GM12865 (cell line): ENCODE results near the gene CD300LB.

Experiments
- DNase-seq: peaks from one replicate; pipeline ENCODE4 v3.0.0; 2010; ENCODE audit warnings: low read depth
- H3K4me3 ChIP-seq: 2 replicates; pipeline ENCODE4 v1.5.1; 2011; ENCODE audit warnings: mild to moderate bottlenecking, low read depth, low read length, control low read depth
- CTCF ChIP-seq: IDR thresholded peaks from 2 replicates; pipeline ENCODE4 v1.5.1; 2011; ENCODE audit warnings: low read length, control low read depth, low read depth, inconsistent platforms; ENCODE audit not compliant: insufficient read depth; ENCODE audit errors: missing control alignments

Gene CD300LB

GRCh38 chr17:74526681-74527080, 4.6 kb downstream of the CD300LB start:
- DNase-seq = no peak
- no peak overlapping the region for H3K4me3 ChIP-seq
- no peak for TF ChIP-seq CTCF

- no peak for TF ChIP-seq CTCF
- no peak overlapping the region for H3K4me3 ChIP-seq
- DNase-seq = no peak
Observed at GRCh38 chr17:74525781-74526288, 5.4 kb downstream of the CD300LB start.

GRCh38 chr17:74525465-74525725, 5.9 kb downstream of the CD300LB start:
- no peak for DNase-seq
- TF ChIP-seq CTCF = no peak
- no peak overlapping the region for H3K4me3 ChIP-seq

GRCh38 chr17:74524653-74525464, 6.4 kb downstream of the CD300LB start:
- no peak overlapping the region for H3K4me3 ChIP-seq
- DNase-seq = no peak
- no peak for TF ChIP-seq CTCF

- no peak overlapping the region for H3K4me3 ChIP-seq
- DNase-seq = no peak
- no peak for TF ChIP-seq CTCF
Observed at GRCh38 chr17:74523308-74523707, 8.0 kb downstream of the CD300LB start.

- H3K4me3 ChIP-seq = no peak overlapping the region
- TF ChIP-seq CTCF = no peak
- DNase-seq = no peak
Observed at GRCh38 chr17:74522381-74523105, 8.7 kb downstream of the CD300LB start.
